Central memory CD8-positive, alpha-beta T cell (primary cell): ENCODE data around the gene RAMP3.

Experiments
- ATAC-seq: fragments of 150-1000 bp; cut with Tn5 transposase; replicated peaks from 2 replicates; pipeline ENCODE4 v1.10.0; 2022; ENCODE audit warnings: mild to moderate bottlenecking, moderate FRiP score, moderate number of reproducible peaks; ENCODE audit not compliant: poor library complexity, severe bottlenecking; ENCODE audit errors: extremely low read depth
- DNase-seq, 2 donors: peaks; one replicate each; pipeline ENCODE4 v3.0.0; 2021; ENCODE audit warnings: low spot score in 2 of 2
- H3K27ac Mint-ChIP-seq: one replicate; pipeline ENCODE4 v1.8.0; 2022; ENCODE audit warnings: low read depth, mild to moderate bottlenecking, moderate library complexity, mixed read lengths
- H3K27me3 Mint-ChIP-seq: one replicate; pipeline ENCODE4 v1.8.0; 2022; ENCODE audit warnings: mixed read lengths
- H3K36me3 Mint-ChIP-seq: one replicate; pipeline ENCODE4 v1.8.0; 2022; ENCODE audit warnings: mild to moderate bottlenecking, moderate library complexity, mixed read lengths; ENCODE audit not compliant: insufficient read depth
- H3K4me1 Mint-ChIP-seq: one replicate; pipeline ENCODE4 v1.8.0; 2022; ENCODE audit warnings: mixed read lengths
- H3K4me3 Mint-ChIP-seq: one replicate; pipeline ENCODE4 v1.8.0; 2022; ENCODE audit warnings: mild to moderate bottlenecking, moderate library complexity, mixed read lengths
- H3K9me3 Mint-ChIP-seq: one replicate; pipeline ENCODE4 v1.8.0; 2022; ENCODE audit warnings: mixed read lengths

RAMP3 gene

DNA sequence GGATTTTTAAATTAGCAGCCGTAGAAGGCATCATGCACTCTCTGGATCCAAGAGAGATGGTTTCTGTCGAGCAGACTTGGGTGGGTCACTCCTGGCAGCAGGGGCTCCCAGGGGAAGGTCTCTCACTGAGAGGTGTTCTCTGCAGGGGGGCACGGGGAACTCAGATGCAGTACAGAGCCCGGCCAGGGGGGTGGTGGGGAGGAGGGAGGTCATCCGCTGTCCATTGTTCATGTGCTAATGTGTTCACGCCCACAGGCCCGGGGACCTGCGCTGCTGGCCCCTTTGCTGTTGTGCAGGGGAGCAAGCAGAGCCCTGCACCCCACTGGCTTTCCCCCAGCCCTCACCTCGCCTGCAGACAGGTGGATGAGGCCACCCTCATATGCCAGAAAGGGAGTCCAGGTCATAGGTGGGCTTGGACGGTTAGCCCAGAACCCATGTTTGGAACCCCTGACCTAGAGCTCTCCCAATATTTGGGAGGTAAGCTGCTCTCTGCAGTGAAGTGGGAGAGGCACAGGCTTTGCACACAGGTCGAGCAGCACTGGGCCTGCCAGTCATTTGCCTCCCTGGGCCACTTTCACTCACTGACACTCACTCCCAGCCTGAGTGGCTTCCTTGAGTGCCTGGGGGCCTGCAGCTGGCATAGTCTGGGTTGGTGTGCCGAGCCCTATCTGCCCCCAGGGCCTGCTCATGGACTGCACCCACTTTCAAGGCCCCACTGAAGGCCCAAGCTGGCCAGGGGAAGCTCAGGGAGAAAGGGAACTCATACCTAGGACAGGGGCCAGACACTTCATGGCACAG lies 33.5 kb upstream of the RAMP3 start:
- no peaks in the 10 kb centered on the region for H3K9me3 Mint-ChIP-seq
- H3K4me3 Mint-ChIP-seq: no peak overlapping the region
- peak overlapping the region; percentile 76 for H3K27ac Mint-ChIP-seq
- peaks cover 3% of the 10 kb centered on the region for H3K36me3 Mint-ChIP-seq
- DNase-seq (no peak), ATAC-seq (no peak)
- H3K27me3 Mint-ChIP-seq: no peaks in the 10 kb centered on the region
- peaks cover 14% of the 10 kb centered on the region for H3K4me1 Mint-ChIP-seq

DNA sequence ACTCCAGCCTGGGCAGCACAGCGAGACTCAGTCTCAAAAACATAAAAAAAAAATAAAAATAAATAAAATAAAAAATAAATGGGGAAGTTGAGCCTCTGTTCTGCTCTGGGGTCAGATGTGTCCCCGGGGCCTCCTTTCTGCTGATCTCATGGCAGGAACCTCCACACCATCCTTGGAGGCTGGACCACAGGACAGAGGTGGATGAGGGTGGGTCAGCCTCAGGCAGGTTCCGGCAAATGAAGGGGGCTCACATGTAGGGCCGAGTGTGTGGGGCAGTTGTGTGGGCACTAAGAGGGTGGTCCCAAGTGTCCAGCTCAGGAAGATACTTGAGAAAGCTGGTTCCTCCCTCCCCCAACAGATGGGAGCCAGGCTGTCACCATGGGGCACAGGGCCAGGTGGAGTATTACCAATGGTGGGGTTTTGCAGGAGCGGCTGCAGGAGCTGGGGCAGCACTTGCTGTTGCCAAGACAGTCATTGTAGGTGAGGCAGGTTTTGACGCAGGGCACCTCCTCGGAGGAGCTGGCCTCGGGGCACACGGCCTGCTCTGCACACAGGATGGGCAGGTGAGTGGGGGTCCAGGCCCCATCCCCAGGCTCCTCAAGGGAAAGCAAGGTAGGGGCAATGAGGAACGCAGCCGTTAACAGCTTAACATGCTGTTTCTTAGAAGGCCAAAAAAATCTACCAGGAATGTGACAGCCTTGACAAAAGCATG lies 32.2 kb upstream of the RAMP3 start:
- peaks cover 14% of the 10 kb centered on the region for H3K4me1 Mint-ChIP-seq

DNA sequence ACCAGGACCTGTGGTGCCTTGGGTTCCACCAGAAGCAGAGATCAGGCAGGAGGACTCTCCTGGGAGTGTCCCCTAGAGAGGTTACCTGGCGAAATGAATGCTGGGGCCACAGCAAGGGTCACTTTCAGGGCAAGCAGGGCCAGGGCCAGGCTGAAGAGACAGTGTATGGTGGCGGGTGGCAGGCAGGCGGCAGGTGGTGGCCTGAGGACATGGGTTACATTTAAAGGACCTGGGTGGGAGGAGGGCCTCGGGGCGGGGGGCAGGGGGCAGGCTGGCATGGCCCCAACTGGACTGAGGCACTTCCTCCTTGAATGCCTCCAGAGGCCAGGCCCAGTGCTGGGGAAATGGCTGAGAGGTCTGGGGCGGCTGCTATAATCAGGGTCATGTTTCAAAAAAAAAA lies 31.4 kb upstream of the RAMP3 start:
- no peak overlapping the region for H3K27ac Mint-ChIP-seq
- ATAC-seq: no peak
- H3K27me3 Mint-ChIP-seq: no peaks in the 10 kb centered on the region
- no peak overlapping the region for H3K4me3 Mint-ChIP-seq
- DNase-seq: no peak
- H3K4me1 Mint-ChIP-seq: peaks cover 14% of the 10 kb centered on the region
- H3K9me3 Mint-ChIP-seq: no peaks in the 10 kb centered on the region
- H3K36me3 Mint-ChIP-seq: peaks cover 3% of the 10 kb centered on the region

More for the DNA sequence above, 32.2 kb upstream of the RAMP3 start:
- H3K27me3 Mint-ChIP-seq: no peaks in the 10 kb centered on the region
- H3K36me3 Mint-ChIP-seq: peaks cover 3% of the 10 kb centered on the region
- H3K27ac Mint-ChIP-seq: no peak overlapping the region
- H3K4me3 Mint-ChIP-seq: no peak overlapping the region
- ATAC-seq (no peak), DNase-seq (no peak)
- H3K9me3 Mint-ChIP-seq: no peaks in the 10 kb centered on the region

GRCh38 chr7:45126920-45127319 lies 30.7 kb upstream of the RAMP3 start:
- Mint-ChIP-seq H3K27me3 (no peaks in the 10 kb centered on the region), H3K4me3 (no peak overlapping the region), H3K9me3 (no peaks in the 10 kb centered on the region), H3K27ac (no peak overlapping the region), H3K36me3 (peaks cover 3% of the 10 kb centered on the region), H3K4me1 (peaks cover 14% of the 10 kb centered on the region)
- ATAC-seq (no peak), DNase-seq (no peak)

- DNase-seq (no peak), ATAC-seq (no peak)
- H3K9me3 Mint-ChIP-seq: no peaks in the 10 kb centered on the region
- H3K27ac Mint-ChIP-seq: no peak overlapping the region
- no peak overlapping the region for H3K4me3 Mint-ChIP-seq
- H3K36me3 Mint-ChIP-seq: no peaks in the 10 kb centered on the region
- no peaks in the 10 kb centered on the region for H3K27me3 Mint-ChIP-seq
- no peaks in the 10 kb centered on the region for H3K4me1 Mint-ChIP-seq
These were observed 28.3 kb upstream of the RAMP3 start for GRCh38 chr7:45129181-45129800.

DNA sequence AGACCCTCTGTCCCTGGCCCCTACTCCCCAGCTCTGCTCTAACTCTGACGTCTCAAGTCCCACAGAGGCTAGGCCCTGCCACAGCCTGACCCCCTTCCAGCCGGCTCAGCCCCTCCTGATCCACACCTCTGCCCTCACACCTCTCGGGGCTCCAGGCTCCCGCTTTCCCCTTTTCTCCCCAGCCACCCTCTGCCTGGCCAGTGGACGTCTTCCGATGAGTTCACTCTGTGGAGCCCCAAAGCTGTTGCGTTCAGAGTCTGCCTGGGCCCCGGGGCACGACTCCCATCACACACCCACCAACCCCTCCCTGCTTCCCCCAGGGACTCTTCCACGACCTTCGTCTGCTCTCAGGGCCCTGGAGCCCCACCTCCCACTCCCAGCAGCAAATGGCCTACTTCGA lies 27.7 kb upstream of the RAMP3 start:
- Mint-ChIP-seq H3K27ac (no peak overlapping the region), H3K27me3 (no peaks in the 10 kb centered on the region), H3K36me3 (no peaks in the 10 kb centered on the region), H3K4me1 (no peaks in the 10 kb centered on the region), H3K4me3 (no peak overlapping the region), H3K9me3 (no peaks in the 10 kb centered on the region)
- DNase-seq (no peak), ATAC-seq (no peak)

- no peak for ATAC-seq
These were observed 26.7 kb upstream of the RAMP3 start for GRCh38 chr7:45130910-45131309.

DNA sequence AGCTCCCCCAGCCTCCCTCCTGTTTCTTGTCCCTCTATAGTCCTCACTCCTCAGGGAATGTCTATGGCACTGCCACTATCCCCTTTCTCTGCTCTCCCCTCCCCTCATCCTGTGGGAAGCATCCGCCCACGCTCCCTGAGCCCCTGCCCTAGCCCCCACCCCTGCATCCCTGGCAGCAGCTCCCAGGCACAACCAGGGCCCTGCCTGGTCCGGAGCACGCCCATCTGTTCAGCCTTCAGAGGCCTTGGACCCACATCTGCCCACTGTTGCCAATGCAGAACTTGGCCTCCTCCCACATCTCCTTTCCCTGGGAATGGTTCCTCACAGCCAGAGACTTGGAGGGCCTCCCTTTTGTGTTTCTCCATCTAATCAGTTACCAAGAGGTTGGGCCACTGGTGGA lies 25.7 kb upstream of the RAMP3 start:
- no peak for DNase-seq
- Mint-ChIP-seq H3K27ac (no peak overlapping the region), H3K4me1 (peaks cover 9% of the 10 kb centered on the region), H3K27me3 (no peaks in the 10 kb centered on the region), H3K36me3 (no peaks in the 10 kb centered on the region), H3K9me3 (no peaks in the 10 kb centered on the region), H3K4me3 (no peak overlapping the region)
- ATAC-seq: no peak

More at GRCh38 chr7:45130910-45131309, 26.7 kb upstream of the RAMP3 start:
- no peaks in the 10 kb centered on the region for H3K9me3 Mint-ChIP-seq
- no peak for DNase-seq
- H3K4me3 Mint-ChIP-seq: no peak overlapping the region
- no peaks in the 10 kb centered on the region for H3K36me3 Mint-ChIP-seq
- peaks cover 4% of the 10 kb centered on the region for H3K4me1 Mint-ChIP-seq
- H3K27me3 Mint-ChIP-seq: no peaks in the 10 kb centered on the region
- H3K27ac Mint-ChIP-seq: no peak overlapping the region

GRCh38 chr7:45132708-45133320 lies 24.8 kb upstream of the RAMP3 start:
- no peaks in the 10 kb centered on the region for H3K9me3 Mint-ChIP-seq
- no peaks in the 10 kb centered on the region for H3K27me3 Mint-ChIP-seq
- no peak for ATAC-seq
- peaks cover 9% of the 10 kb centered on the region for H3K4me1 Mint-ChIP-seq
- DNase-seq: no peak
- H3K27ac Mint-ChIP-seq: no peak overlapping the region
- H3K36me3 Mint-ChIP-seq: no peaks in the 10 kb centered on the region
- no peak overlapping the region for H3K4me3 Mint-ChIP-seq

DNA sequence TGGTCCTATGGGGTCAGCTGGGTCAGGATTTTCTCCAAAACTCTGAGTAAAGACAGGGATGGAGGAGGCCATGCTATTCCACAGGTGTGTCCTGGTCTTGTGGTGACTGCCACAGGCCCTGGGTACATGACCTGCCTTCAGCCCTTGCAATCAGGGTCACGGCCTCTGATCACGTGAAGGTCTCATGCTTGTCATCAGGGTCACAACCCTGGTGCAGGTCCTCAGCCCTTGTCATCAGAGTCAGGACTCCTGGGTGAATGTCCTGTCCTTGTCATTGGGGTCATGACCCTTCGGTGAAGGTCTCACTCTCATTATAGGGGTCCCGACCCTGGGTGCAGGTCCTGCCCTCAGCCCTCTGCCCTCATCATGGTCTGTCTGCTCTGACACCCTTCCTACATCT lies 24.2 kb upstream of the RAMP3 start:
- ATAC-seq: no peak
- H3K4me1 Mint-ChIP-seq: peaks cover 9% of the 10 kb centered on the region
- no peaks in the 10 kb centered on the region for H3K36me3 Mint-ChIP-seq
- DNase-seq: no peak
- no peak overlapping the region for H3K27ac Mint-ChIP-seq
- no peaks in the 10 kb centered on the region for H3K27me3 Mint-ChIP-seq
- H3K4me3 Mint-ChIP-seq: no peak overlapping the region
- no peaks in the 10 kb centered on the region for H3K9me3 Mint-ChIP-seq

DNA sequence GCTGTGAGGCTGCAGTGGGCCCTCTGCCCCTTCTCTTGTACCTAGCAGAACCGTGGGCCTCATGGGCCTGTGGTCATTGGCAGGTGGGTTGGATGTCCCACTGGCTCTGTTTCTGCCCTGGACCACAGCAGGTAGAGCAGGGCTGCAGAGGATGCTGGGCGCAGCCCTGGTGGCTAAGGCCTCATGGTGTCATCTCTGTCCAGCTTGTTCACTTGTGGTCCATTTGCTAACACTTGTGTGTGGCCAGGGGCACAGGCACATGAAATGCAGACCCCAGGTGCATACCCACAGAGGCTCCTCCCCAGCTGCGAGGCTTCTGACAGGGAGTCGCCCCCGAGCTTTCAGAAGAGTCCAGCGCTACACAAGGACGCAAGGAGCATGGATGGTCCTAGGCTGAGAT lies 23.7 kb upstream of the RAMP3 start:
- H3K27ac Mint-ChIP-seq: no peak overlapping the region
- no peaks in the 10 kb centered on the region for H3K9me3 Mint-ChIP-seq
- peaks cover 9% of the 10 kb centered on the region for H3K4me1 Mint-ChIP-seq
- no peak for DNase-seq
- no peaks in the 10 kb centered on the region for H3K27me3 Mint-ChIP-seq
- H3K4me3 Mint-ChIP-seq: no peak overlapping the region
- no peaks in the 10 kb centered on the region for H3K36me3 Mint-ChIP-seq
- ATAC-seq: no peak

- Mint-ChIP-seq H3K27me3 (no peaks in the 10 kb centered on the region), H3K27ac (no peak overlapping the region), H3K9me3 (no peaks in the 10 kb centered on the region), H3K4me3 (no peak overlapping the region), H3K4me1 (peaks cover 9% of the 10 kb centered on the region), H3K36me3 (no peaks in the 10 kb centered on the region)
- ATAC-seq (peak; percentile 43), DNase-seq (peak; percentile 40 to 51)
These were observed 21.2 kb upstream of the RAMP3 start for GRCh38 chr7:45136106-45137060.
